ENCODE data around the gene MINAR1. TPM values are rescaled to one million over a fixed set of nuclear protein-coding genes. Genes with fewer than 3 reads are reported as not detected.

The MINAR1 gene
- total RNA-seq, 2 experiments from 2014 or later: 0.45 TPM

- no peaks in the 10 kb centered on the region for H3K36me3 Mint-ChIP-seq (ENCODE audit: low read depth)
- peaks cover 5% of the 10 kb centered on the region for H3K27me3 Mint-ChIP-seq
- no peak for TF ChIP-seq CTCF (IDR thresholded peaks at IDR 0.05)
- intact Hi-C loops (cut with micrococcal nuclease): no loop called here
- no peaks in the 10 kb centered on the region for H3K9me3 Mint-ChIP-seq
- H3K4me1 Mint-ChIP-seq (ENCODE audit: low read depth): peaks cover 6% of the 10 kb centered on the region
- no peak overlapping the region for H3K27ac Mint-ChIP-seq
- CTCF ChIA-PET: interaction anchor here (2.4 kb wide), 1 partner anchor 124 kb away, joined by 6 read pairs; no protein-coding TSS in a partner anchor
- POLR2A ChIA-PET: no interaction called here
- H3K4me3 Mint-ChIP-seq: no peak overlapping the region
- DNase-seq (no peak), ATAC-seq (no peak)
Observed at GRCh38 chr15:79472446-79472845, 40.3 kb downstream of the MINAR1 start.

DNA sequence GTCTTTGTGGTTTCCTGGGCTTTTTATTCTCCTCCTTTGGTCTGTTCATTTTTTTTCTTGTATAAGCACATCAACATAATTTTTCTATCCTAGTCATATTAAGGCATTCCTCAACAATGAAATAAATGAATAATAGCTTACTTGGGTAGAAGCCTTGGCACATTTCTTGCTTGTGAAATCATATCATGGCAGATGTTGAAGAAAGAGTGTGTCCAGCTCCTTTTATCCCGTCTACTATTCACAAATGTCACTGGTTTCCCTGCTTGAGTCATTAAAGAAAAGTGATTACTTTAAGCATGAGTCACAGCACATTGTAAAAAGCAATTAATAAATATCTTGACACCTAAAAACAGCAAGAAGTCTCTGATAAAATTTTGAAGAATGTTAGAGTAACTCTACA, 42.1 kb downstream of the MINAR1 start:
- H3K36me3 Mint-ChIP-seq (ENCODE audit: low read depth): no peaks in the 10 kb centered on the region
- CTCF ChIA-PET: interaction anchor here (1.7 to 2.4 kb wide), 2 partner anchors 93 to 122 kb away, joined by 4 to 6 read pairs; no protein-coding TSS in a partner anchor
- POLR2A ChIA-PET: no interaction called here
- no peak for DNase-seq
- no peak for TF ChIP-seq CTCF (IDR thresholded peaks at IDR 0.05)
- peaks cover 7% of the 10 kb centered on the region for H3K27me3 Mint-ChIP-seq
- intact Hi-C loops (cut with micrococcal nuclease): no loop called here
- H3K4me1 Mint-ChIP-seq (ENCODE audit: low read depth): peaks cover 6% of the 10 kb centered on the region
- ATAC-seq: no peak
- no peak overlapping the region for H3K4me3 Mint-ChIP-seq
- H3K27ac Mint-ChIP-seq: no peak overlapping the region
- no peaks in the 10 kb centered on the region for H3K9me3 Mint-ChIP-seq

DNA sequence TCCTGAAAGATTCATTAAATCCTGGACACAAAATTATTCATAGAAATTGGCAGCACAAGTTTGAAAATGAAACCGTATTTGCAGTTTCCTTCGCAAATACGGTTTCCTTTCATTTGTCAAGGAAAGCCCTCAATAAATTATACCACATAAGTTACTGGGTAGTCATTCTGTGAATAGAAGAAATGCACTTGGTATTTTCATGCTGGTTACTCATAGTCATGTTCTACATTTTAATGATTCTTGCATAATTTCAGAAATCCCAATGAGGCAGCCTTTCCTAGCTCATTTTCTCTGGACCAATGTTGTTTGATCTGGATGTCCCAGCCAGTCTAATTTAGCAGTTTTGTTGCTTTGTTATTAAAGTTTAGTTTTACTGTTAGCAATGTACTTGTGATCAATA, 43.2 kb downstream of the MINAR1 start:
- CTCF ChIA-PET: no interaction called here
- POLR2A ChIA-PET: no interaction called here
- H3K27me3 Mint-ChIP-seq: peaks cover 7% of the 10 kb centered on the region
- intact Hi-C loops (cut with micrococcal nuclease): no loop called here
- H3K4me3 Mint-ChIP-seq: no peak overlapping the region
- peaks cover 6% of the 10 kb centered on the region for H3K4me1 Mint-ChIP-seq (ENCODE audit: low read depth)
- ATAC-seq (no peak), DNase-seq (no peak)
- TF ChIP-seq CTCF (IDR thresholded peaks at IDR 0.05): no peak
- H3K27ac Mint-ChIP-seq: no peak overlapping the region
- no peaks in the 10 kb centered on the region for H3K9me3 Mint-ChIP-seq
- H3K36me3 Mint-ChIP-seq (ENCODE audit: low read depth): no peaks in the 10 kb centered on the region

- POLR2A ChIA-PET: no interaction called here
- no peaks in the 10 kb centered on the region for H3K36me3 Mint-ChIP-seq (ENCODE audit: low read depth)
- intact Hi-C loops (cut with micrococcal nuclease): no loop called here
- H3K27ac Mint-ChIP-seq: no peak overlapping the region
- H3K9me3 Mint-ChIP-seq: no peaks in the 10 kb centered on the region
- no peak for ATAC-seq
- DNase-seq: no peak
- CTCF ChIA-PET: no interaction called here
- no peak overlapping the region for H3K4me3 Mint-ChIP-seq
- peaks cover 7% of the 10 kb centered on the region for H3K27me3 Mint-ChIP-seq
- TF ChIP-seq CTCF (IDR thresholded peaks at IDR 0.05): no peak
- peaks cover 6% of the 10 kb centered on the region for H3K4me1 Mint-ChIP-seq (ENCODE audit: low read depth)
Observed at GRCh38 chr15:79478108-79478507, 46.0 kb downstream of the MINAR1 start.

GRCh38 chr15:79479616-79480015, 47.5 kb downstream of the MINAR1 start:
- Mint-ChIP-seq H3K36me3 (ENCODE audit: low read depth) (no peaks in the 10 kb centered on the region), H3K9me3 (no peaks in the 10 kb centered on the region), H3K27ac (no peak overlapping the region), H3K27me3 (peaks cover 9% of the 10 kb centered on the region), H3K4me1 (ENCODE audit: low read depth) (peaks cover 6% of the 10 kb centered on the region), H3K4me3 (no peak overlapping the region)
- intact Hi-C loops (cut with micrococcal nuclease): no loop called here
- no peak for ATAC-seq
- no peak for DNase-seq
- CTCF ChIA-PET: interaction anchor here (0.9 kb wide), 1 partner anchor 81 kb away, joined by 3 read pairs; no protein-coding TSS in a partner anchor
- POLR2A ChIA-PET: no interaction called here
- TF ChIP-seq CTCF (IDR thresholded peaks at IDR 0.05): no peak

Measured in activated CD8-positive, alpha-beta T cell treated with anti-CD3 and anti-CD28 coated beads for 36 hours (primary cell).